ENCODE results near the gene CCDC88B.

- no peak for TF ChIP-seq ETS1 (IDR thresholded peaks at IDR 0.05)
- TF ChIP-seq CTCF (conservative IDR thresholded peaks at IDR 0.05; ENCODE audit: low read depth in 2 of 2), result no peak
- TF ChIP-seq ZNF114 (CRISPR knock-in tag; IDR thresholded peaks at IDR 0.05), result no peak
- TF ChIP-seq, protein P1, sequence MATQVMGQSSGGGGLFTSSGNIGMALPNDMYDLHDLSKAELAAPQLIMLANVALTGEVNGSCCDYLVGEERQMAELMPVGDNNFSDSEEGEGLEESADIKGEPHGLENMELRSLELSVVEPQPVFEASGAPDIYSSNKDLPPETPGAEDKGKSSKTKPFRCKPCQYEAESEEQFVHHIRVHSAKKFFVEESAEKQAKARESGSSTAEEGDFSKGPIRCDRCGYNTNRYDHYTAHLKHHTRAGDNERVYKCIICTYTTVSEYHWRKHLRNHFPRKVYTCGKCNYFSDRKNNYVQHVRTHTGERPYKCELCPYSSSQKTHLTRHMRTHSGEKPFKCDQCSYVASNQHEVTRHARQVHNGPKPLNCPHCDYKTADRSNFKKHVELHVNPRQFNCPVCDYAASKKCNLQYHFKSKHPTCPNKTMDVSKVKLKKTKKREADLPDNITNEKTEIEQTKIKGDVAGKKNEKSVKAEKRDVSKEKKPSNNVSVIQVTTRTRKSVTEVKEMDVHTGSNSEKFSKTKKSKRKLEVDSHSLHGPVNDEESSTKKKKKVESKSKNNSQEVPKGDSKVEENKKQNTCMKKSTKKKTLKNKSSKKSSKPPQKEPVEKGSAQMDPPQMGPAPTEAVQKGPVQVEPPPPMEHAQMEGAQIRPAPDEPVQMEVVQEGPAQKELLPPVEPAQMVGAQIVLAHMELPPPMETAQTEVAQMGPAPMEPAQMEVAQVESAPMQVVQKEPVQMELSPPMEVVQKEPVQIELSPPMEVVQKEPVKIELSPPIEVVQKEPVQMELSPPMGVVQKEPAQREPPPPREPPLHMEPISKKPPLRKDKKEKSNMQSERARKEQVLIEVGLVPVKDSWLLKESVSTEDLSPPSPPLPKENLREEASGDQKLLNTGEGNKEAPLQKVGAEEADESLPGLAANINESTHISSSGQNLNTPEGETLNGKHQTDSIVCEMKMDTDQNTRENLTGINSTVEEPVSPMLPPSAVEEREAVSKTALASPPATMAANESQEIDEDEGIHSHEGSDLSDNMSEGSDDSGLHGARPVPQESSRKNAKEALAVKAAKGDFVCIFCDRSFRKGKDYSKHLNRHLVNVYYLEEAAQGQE (IDR thresholded peaks at IDR 0.05; ENCODE audit: unreplicated experiment), result no peak
- no peak for TF ChIP-seq POLR2AphosphoS5 (IDR thresholded peaks at IDR 0.05; ENCODE audit: low read depth)
- no peak for TF ChIP-seq EZH2phosphoT487 (IDR thresholded peaks at IDR 0.05; ENCODE audit: unreplicated experiment)
- TF ChIP-seq EZH2 (IDR thresholded peaks at IDR 0.05; ENCODE audit: low read depth, unreplicated experiment), result no peak
- no peak for TF ChIP-seq JUNB (IDR thresholded peaks at IDR 0.05; ENCODE audit: unreplicated experiment)
- no peak for TF ChIP-seq ZNF331 (CRISPR knock-in tag; IDR thresholded peaks at IDR 0.05; ENCODE audit: low read depth)
- TF ChIP-seq NANOG (IDR thresholded peaks at IDR 0.05; ENCODE audit: borderline replicate concordance), result no peak
- TF ChIP-seq CREB1 (CRISPR knock-in tag; IDR thresholded peaks at IDR 0.05; ENCODE audit: low read depth), result no peak
Measured at GRCh38 chr11:64373598-64373974, 33.6 kb downstream of the CCDC88B start.
